HG02610 (cell line): Measurements from ENCODE around the gene TSPAN31.
"Not testable (repeated sequence)": the region's sequence is repeated elsewhere in the genome, so short reads cannot be mapped to it uniquely, and the experiment has no call there.

Experiments used
- ATAC-seq: cut with Tn5 transposase; IDR thresholded peaks from one replicate; pipeline ENCODE4 v1.9.1; 2021; ENCODE audit warnings: mild to moderate bottlenecking, moderate library complexity; ENCODE audit not compliant: unreplicated experiment

TSPAN31 gene

GRCh38 chr12:57765698-57766463 is 21.0 kb downstream of the TSPAN31 start:
- ATAC-seq = no peak

- no peak for ATAC-seq
Observed at GRCh38 chr12:57766464-57767304, 21.8 kb downstream of the TSPAN31 start, which contains the start of gene CYP27B1. CYP27B1 (minus strand) TSS chr12:57767078; CDS start chr12:57767041, 37 bp downstream.

- no peak for ATAC-seq
Observed at GRCh38 chr12:57767305-57767698, 22.5 kb downstream of the TSPAN31 start.

- no peak for ATAC-seq
Observed at GRCh38 chr12:57767876-57768275, 23.0 kb downstream of the TSPAN31 start.

- no peak for ATAC-seq
Observed at GRCh38 chr12:57769594-57769993, 24.8 kb downstream of the TSPAN31 start.

GRCh38 chr12:57770734-57771133 is 25.9 kb downstream of the TSPAN31 start:
- ATAC-seq = no peak

GRCh38 chr12:57771236-57771872 is 26.5 kb downstream of the TSPAN31 start:
- ATAC-seq = peak; percentile 73

- peak; percentile 79 for ATAC-seq
Observed at GRCh38 chr12:57771873-57772428, 27.1 kb downstream of the TSPAN31 start, which contains the start of gene METTL1. METTL1 (minus strand) TSS chr12:57772105; CDS start chr12:57772083, 22 bp downstream.

- peak; percentile 25 for ATAC-seq
Observed at GRCh38 chr12:57772429-57773322, 27.8 kb downstream of the TSPAN31 start, which contains the start of gene EEF1AKMT3. EEF1AKMT3 (plus strand) TSS chr12:57772614; CDS start chr12:57772725, 111 bp downstream.

GRCh38 chr12:57774634-57775033 is 29.8 kb downstream of the TSPAN31 start:
- ATAC-seq = not testable (repeated sequence)

GRCh38 chr12:57775044-57775443 is 30.2 kb downstream of the TSPAN31 start:
- no peak for ATAC-seq

GRCh38 chr12:57775563-57776246 is 30.9 kb downstream of the TSPAN31 start:
- ATAC-seq = no peak

GRCh38 chr12:57776247-57776587 is 31.4 kb downstream of the TSPAN31 start:
- no peak for ATAC-seq

GRCh38 chr12:57777367-57777766 is 32.5 kb downstream of the TSPAN31 start:
- ATAC-seq = no peak

GRCh38 chr12:57777911-57778310 is 33.1 kb downstream of the TSPAN31 start:
- no peak for ATAC-seq

GRCh38 chr12:57779736-57780135 is 34.9 kb downstream of the TSPAN31 start:
- no peak for ATAC-seq

GRCh38 chr12:57780284-57780897 is 35.6 kb downstream of the TSPAN31 start:
- ATAC-seq = no peak

- ATAC-seq = no peak
Observed at GRCh38 chr12:57781244-57781643, 36.4 kb downstream of the TSPAN31 start.

GRCh38 chr12:57781801-57782200 is 37.0 kb downstream of the TSPAN31 start:
- ATAC-seq = no peak
